Cardiac fibroblast (primary cell): ENCODE data around the gene LMO4.

ENCODE experiments used
- DNase-seq, 2 donors: peaks; one replicate each; pipeline versions ENCODE4 v3.0.0 to v3.0.0-alpha.2; 2010; ENCODE audit warnings: low read depth in 2 of 2
- H3K4me3 ChIP-seq, 2 donors: replicated peaks in 1 of 2; 1 replicate in 1 of 2; 2 replicates in 1 of 2; pipeline ENCODE4 v1.5.1; 2011; ENCODE audit warnings: low read depth in 2 of 2, low read length in 2 of 2, mild to moderate bottlenecking in 2 of 2, moderate library complexity in 1 of 2
- CTCF ChIP-seq: IDR thresholded peaks from one replicate; pipeline ENCODE4 v1.5.1; 2011; ENCODE audit warnings: low read depth, mild to moderate bottlenecking, low read length, inconsistent platforms

The LMO4 gene

GRCh38 chr1:87392248-87393192 is 63.8 kb downstream of the LMO4 start:
- H3K4me3 ChIP-seq = no peak overlapping the region
- no peak for TF ChIP-seq CTCF
- DNase-seq = peak; percentile 51 to 69

- no peak overlapping the region for H3K4me3 ChIP-seq
- TF ChIP-seq CTCF = no peak
- DNase-seq = no peak
Observed at GRCh38 chr1:87393445-87394085, 64.9 kb downstream of the LMO4 start.

GRCh38 chr1:87394513-87394912 is 65.8 kb downstream of the LMO4 start:
- DNase-seq = no peak
- no peak for TF ChIP-seq CTCF

GRCh38 chr1:87394982-87395381 is 66.3 kb downstream of the LMO4 start:
- TF ChIP-seq CTCF = no peak
- no peak overlapping the region for H3K4me3 ChIP-seq
- DNase-seq = no peak

More at GRCh38 chr1:87394513-87394912, 65.8 kb downstream of the LMO4 start:
- no peak overlapping the region for H3K4me3 ChIP-seq
